Endodermal cell (in vitro differentiated cells): Measurements from ENCODE around the gene OSTN. TPM values are rescaled to one million over a fixed set of nuclear protein-coding genes. Genes with fewer than 3 reads are reported as not detected.

Source experiments
- DNase-seq: peaks from one replicate; pipeline ENCODE4 v3.0.0-alpha.2; 2017
- H3K27ac ChIP-seq: 2 replicates; pipeline ENCODE4 v1.5.1; 2013; ENCODE audit warnings: mild to moderate bottlenecking, low read depth, low read length, moderate library complexity
- H3K27me3 ChIP-seq: 2 replicates; pipeline ENCODE4 v1.6.1; 2013; ENCODE audit warnings: mild to moderate bottlenecking, low read length, moderate library complexity; ENCODE audit not compliant: insufficient read depth, control insufficient read depth, poor library complexity, severe bottlenecking
- H3K36me3 ChIP-seq: 2 replicates; pipeline ENCODE4 v1.7.0; 2013; ENCODE audit warnings: mild to moderate bottlenecking, low read length, moderate library complexity; ENCODE audit not compliant: control insufficient read depth, insufficient read depth
- H3K4me1 ChIP-seq: one replicate; pipeline ENCODE4 v1.7.0; 2013; ENCODE audit warnings: low read length; ENCODE audit not compliant: control insufficient read depth, insufficient read depth
- H3K4me3 ChIP-seq: 2 replicates; pipeline ENCODE4 v1.5.1; 2013; ENCODE audit warnings: mild to moderate bottlenecking, low read length, moderate library complexity
- H3K9ac ChIP-seq: 2 replicates; pipeline ENCODE4 v1.6.1; 2013; ENCODE audit warnings: mild to moderate bottlenecking, low read length, moderate library complexity; ENCODE audit not compliant: poor library complexity, severe bottlenecking; ENCODE audit errors: extremely low read depth
- H3K9me3 ChIP-seq: 2 replicates; pipeline ENCODE4 v1.6.1; 2013; ENCODE audit warnings: mild to moderate bottlenecking, low read length, moderate library complexity; ENCODE audit not compliant: control insufficient read depth
- H3K27ac Mint-ChIP-seq: 2 replicates; pipeline ENCODE4 v1.8.0; 2020; ENCODE audit warnings: mixed read lengths
- H3K27me3 Mint-ChIP-seq: 2 replicates; pipeline ENCODE4 v1.8.0; 2021; ENCODE audit warnings: mild to moderate bottlenecking, mixed read lengths; ENCODE audit not compliant: insufficient read depth
- H3K36me3 Mint-ChIP-seq: 2 replicates; pipeline ENCODE4 v1.8.0; 2020; ENCODE audit warnings: low read depth, mixed read lengths
- H3K4me1 Mint-ChIP-seq: 2 replicates; pipeline ENCODE4 v1.8.0; 2020; ENCODE audit warnings: mixed read lengths
- H3K4me3 Mint-ChIP-seq: 2 replicates; pipeline ENCODE4 v1.8.0; 2020; ENCODE audit warnings: mild to moderate bottlenecking, moderate library complexity, mixed read lengths
- H3K9me3 Mint-ChIP-seq: 2 replicates; pipeline ENCODE4 v1.8.0; 2020; ENCODE audit warnings: mild to moderate bottlenecking, mixed read lengths
- CTCF ChIP-seq: fragments of 200-600 bp; sonication (generic); conservative IDR thresholded peaks from 2 replicates; pipeline ENCODE4 v1.5.0; 2021; ENCODE audit warnings: antibody characterized with exemption, mild to moderate bottlenecking
- WGBS, 2 experiments: methylation state at CpG; one replicate each; pipeline versions ENCODE4 v1.1.5 to v1.1.7; 2013; ENCODE audit warnings: missing lambda C conversion rate in 2 of 2, mixed read lengths in 1 of 2; ENCODE audit not compliant: insufficient coverage in 1 of 2, insufficient read length in 1 of 2; 5-methylcytosine and 5-hydroxymethylcytosine counted together
- total RNA-seq, 2 donors: library from RNA; stranded (reverse); fragmentation: NEBNext Ultra II Directional in 1 of 2; extraction: Animal tissue kit (Norgen Biotek cat#: 25700) in 1 of 2; gene quantifications; 2 replicates in 1 of 2; 3 replicates in 1 of 2; pipeline ENCODE4 v1.2.1, GENCODE V29; 2021

Gene OSTN
- total RNA-seq, 2 donors from 2014 or later = not detected

GRCh38 chr3:191290311-191291025, 91.4 kb downstream of the OSTN start:
- H3K4me1 Mint-ChIP-seq = peaks cover 15% of the 10 kb centered on the region
- whole genome bisulfite sequencing, 2 experiments = 91 to 100% methylated on average over 2 to 4 of the region's 4 CpGs
- no peaks in the 10 kb centered on the region for H3K9me3 Mint-ChIP-seq

GRCh38 chr3:191292243-191293015, 93.4 kb downstream of the OSTN start:
- H3K27me3 Mint-ChIP-seq = no peaks in the 10 kb centered on the region
- WGBS, 2 experiments = 98% methylated on average over 4 of the region's 5 CpGs; no CpG with 5 or more reads in 1 of the 2 experiments
- H3K4me1 Mint-ChIP-seq = peaks cover 2% of the 10 kb centered on the region
- Histone ChIP-seq H3K27me3 (no peaks in the 10 kb centered on the region), H3K27ac (no peak overlapping the region), H3K9me3 (no peaks in the 10 kb centered on the region), H3K4me3 (no peak overlapping the region), H3K36me3 (no peaks in the 10 kb centered on the region), H3K4me1 (no peaks in the 10 kb centered on the region), H3K9ac (no peak overlapping the region)
- H3K36me3 Mint-ChIP-seq = no peaks in the 10 kb centered on the region
- TF ChIP-seq CTCF = no peak
- no peaks in the 10 kb centered on the region for H3K9me3 Mint-ChIP-seq
- no peak for DNase-seq
- H3K4me3 Mint-ChIP-seq = no peak overlapping the region
- H3K27ac Mint-ChIP-seq = no peak overlapping the region

More at GRCh38 chr3:191290311-191291025, 91.4 kb downstream of the OSTN start:
- Histone ChIP-seq H3K9me3 (no peaks in the 10 kb centered on the region), H3K36me3 (no peaks in the 10 kb centered on the region), H3K4me3 (no peak overlapping the region), H3K4me1 (peaks cover 5% of the 10 kb centered on the region), H3K9ac (no peak overlapping the region), H3K27ac (no peak overlapping the region), H3K27me3 (no peaks in the 10 kb centered on the region)
- Mint-ChIP-seq H3K27me3 (no peaks in the 10 kb centered on the region), H3K4me3 (no peak overlapping the region), H3K27ac (no peak overlapping the region), H3K36me3 (no peaks in the 10 kb centered on the region)
- no peak for DNase-seq
- no peak for TF ChIP-seq CTCF

- Mint-ChIP-seq H3K27ac (no peak overlapping the region), H3K27me3 (no peaks in the 10 kb centered on the region), H3K36me3 (no peaks in the 10 kb centered on the region), H3K4me3 (no peak overlapping the region), H3K4me1 (peaks cover 8% of the 10 kb centered on the region), H3K9me3 (no peaks in the 10 kb centered on the region)
- H3K36me3 ChIP-seq = no peaks in the 10 kb centered on the region
- no peak overlapping the region for H3K9ac ChIP-seq
- WGBS, 2 experiments = 94 to 100% methylated on average over 1 of the region's 1 CpG
- no peak overlapping the region for H3K27ac ChIP-seq
- no peak for TF ChIP-seq CTCF
- no peaks in the 10 kb centered on the region for H3K9me3 ChIP-seq
- DNase-seq = no peak
- H3K4me3 ChIP-seq = no peak overlapping the region
- no peaks in the 10 kb centered on the region for H3K27me3 ChIP-seq
- no peaks in the 10 kb centered on the region for H3K4me1 ChIP-seq
These were observed 95.2 kb downstream of the OSTN start for GRCh38 chr3:191294291-191294690.
